T-helper 2 cell treated with Interferon-gamma antibody and Interleukin-4, amounts not matched to agents 5 μg/mL and 100 μg/mL, for 36 hours (primary cell): Measurements from ENCODE around the gene FBXW9.

Experiments used
- DNase-seq: peaks from one replicate; pipeline ENCODE4 v3.0.0; 2021; ENCODE audit warnings: low spot score
- H3K27ac Mint-ChIP-seq: one replicate; pipeline ENCODE4 v1.8.0; 2021; ENCODE audit warnings: mild to moderate bottlenecking, mixed read lengths
- H3K27me3 Mint-ChIP-seq: one replicate; pipeline ENCODE4 v1.8.0; 2021; ENCODE audit warnings: low read depth, mixed read lengths
- H3K36me3 Mint-ChIP-seq: one replicate; pipeline ENCODE4 v1.8.0; 2021; ENCODE audit warnings: low read depth, mixed read lengths
- H3K4me1 Mint-ChIP-seq: one replicate; pipeline ENCODE4 v1.8.0; 2021; ENCODE audit warnings: low read depth, mixed read lengths
- H3K4me3 Mint-ChIP-seq: one replicate; pipeline ENCODE4 v1.8.0; 2022; ENCODE audit warnings: mild to moderate bottlenecking, moderate library complexity, mixed read lengths
- H3K9me3 Mint-ChIP-seq: one replicate; pipeline ENCODE4 v1.8.0; 2021; ENCODE audit warnings: mixed read lengths

Gene FBXW9

DNA sequence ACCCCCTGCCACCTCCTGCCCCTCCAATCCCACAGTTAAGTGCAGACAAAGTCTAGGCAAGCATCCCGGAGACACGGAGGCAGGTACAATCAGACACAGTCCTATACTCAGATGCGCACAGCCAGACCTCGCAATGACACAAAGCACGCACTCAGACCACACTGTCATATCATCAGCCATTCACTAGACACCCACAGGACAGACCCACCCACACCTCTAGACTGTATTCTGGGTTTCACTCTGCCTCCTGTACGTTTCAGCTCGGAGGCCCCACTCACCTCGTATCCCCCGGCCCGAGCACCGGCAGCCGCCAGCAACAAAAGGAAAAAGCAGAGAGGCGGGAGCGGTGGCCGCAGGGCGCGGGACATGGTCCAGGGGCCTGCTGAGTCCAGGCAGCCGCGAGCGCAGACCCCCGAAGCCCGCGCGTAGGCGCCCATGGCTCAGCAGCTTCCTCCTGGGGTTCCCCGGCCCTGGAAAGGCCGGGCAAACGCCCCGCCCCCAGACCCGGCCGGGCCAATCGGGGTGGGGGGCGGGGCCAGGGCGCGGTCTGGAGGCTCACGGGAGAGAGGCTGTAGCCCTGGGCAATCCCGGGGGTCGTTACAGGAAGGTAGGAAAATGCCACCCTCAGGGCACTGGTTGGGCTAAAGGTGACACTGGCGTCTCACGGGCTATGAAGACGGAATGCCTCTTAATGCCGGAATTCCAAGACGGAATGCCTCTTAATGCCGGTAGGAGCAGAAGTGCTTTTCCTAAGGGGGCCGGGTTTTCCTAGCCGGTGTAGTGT, 30.0 kb downstream of the FBXW9 start, which contains the start of the genes MAN2B1 and WDR83:
MAN2B1 (minus strand) TSS at position 478 of the 784 bp plus-strand sequence; CDS start at position 437, 41 bp downstream.
WDR83 (plus strand) TSS at position 543 of the 784 bp plus-strand sequence. CDS start 2,984 bp downstream, outside the sequence.
- peak within 1 kb of the TSS; percentile 99 for H3K4me3 Mint-ChIP-seq
- no peaks in the 10 kb centered on the region for H3K27me3 Mint-ChIP-seq
- H3K36me3 Mint-ChIP-seq = peaks cover 28% of the 10 kb centered on the region
- peak; percentile 84 for DNase-seq
- peak within 1 kb of the TSS; percentile 83 for H3K27ac Mint-ChIP-seq
- no peaks in the 10 kb centered on the region for H3K9me3 Mint-ChIP-seq
- H3K4me1 Mint-ChIP-seq = peaks cover 46% of the 10 kb centered on the region

DNA sequence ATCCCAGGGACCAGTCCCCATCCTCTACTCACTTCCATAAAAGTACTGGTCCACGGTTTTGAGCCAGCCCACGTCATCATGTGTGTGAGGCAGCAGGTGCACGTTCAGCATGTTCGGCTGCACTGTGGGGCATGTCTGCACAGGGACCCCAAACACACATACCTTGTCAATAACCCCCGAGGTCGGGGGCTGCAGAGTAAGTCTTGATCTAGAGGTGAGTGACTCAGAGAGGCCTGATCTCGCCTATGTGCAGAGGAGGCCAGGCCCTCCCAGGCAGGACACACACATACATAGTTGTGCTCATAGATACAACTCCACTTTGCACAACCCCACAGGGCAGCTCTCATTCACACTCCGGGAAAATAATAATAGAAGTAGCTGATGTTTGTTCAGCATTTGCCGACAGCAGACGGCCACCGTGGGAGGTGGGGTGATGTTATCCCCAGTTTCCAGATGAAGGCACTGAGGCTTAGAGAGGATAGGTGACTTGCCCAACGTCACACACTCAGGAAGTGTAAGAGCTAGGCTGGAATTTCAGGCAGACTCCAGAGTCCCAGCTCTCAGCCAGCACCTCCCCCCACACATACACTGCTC, 30.7 kb downstream of the FBXW9 start:
- H3K4me1 Mint-ChIP-seq = peaks cover 46% of the 10 kb centered on the region

DNA sequence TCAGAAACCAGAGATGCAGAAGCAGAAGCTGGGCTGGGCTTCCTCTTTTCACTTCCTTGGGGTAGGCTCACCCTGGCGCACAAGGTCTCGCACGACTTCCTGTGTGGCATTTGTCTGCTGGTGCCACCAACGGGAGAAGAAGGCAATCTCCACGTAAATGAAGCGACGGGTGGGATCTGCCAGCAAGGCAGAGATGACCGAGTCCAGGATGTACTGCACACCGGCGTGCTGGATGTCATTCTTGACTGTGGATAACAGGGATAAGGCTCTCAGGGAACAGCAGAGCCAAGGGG, 31.2 kb downstream of the FBXW9 start:
- peak overlapping the region; percentile 83 for H3K27ac Mint-ChIP-seq
- H3K9me3 Mint-ChIP-seq = no peaks in the 10 kb centered on the region
- peak overlapping the region; percentile 99 for H3K4me3 Mint-ChIP-seq
- H3K36me3 Mint-ChIP-seq = peaks cover 37% of the 10 kb centered on the region
- no peaks in the 10 kb centered on the region for H3K27me3 Mint-ChIP-seq
- DNase-seq = peak; percentile 34
- peaks cover 42% of the 10 kb centered on the region for H3K4me1 Mint-ChIP-seq

More for the DNA sequence above, 30.7 kb downstream of the FBXW9 start:
- peak overlapping the region; percentile 99 for H3K4me3 Mint-ChIP-seq
- H3K27me3 Mint-ChIP-seq = no peaks in the 10 kb centered on the region
- H3K36me3 Mint-ChIP-seq = peaks cover 35% of the 10 kb centered on the region
- no peaks in the 10 kb centered on the region for H3K9me3 Mint-ChIP-seq
- H3K27ac Mint-ChIP-seq = peak overlapping the region; percentile 83
- peak; percentile 23 for DNase-seq

DNA sequence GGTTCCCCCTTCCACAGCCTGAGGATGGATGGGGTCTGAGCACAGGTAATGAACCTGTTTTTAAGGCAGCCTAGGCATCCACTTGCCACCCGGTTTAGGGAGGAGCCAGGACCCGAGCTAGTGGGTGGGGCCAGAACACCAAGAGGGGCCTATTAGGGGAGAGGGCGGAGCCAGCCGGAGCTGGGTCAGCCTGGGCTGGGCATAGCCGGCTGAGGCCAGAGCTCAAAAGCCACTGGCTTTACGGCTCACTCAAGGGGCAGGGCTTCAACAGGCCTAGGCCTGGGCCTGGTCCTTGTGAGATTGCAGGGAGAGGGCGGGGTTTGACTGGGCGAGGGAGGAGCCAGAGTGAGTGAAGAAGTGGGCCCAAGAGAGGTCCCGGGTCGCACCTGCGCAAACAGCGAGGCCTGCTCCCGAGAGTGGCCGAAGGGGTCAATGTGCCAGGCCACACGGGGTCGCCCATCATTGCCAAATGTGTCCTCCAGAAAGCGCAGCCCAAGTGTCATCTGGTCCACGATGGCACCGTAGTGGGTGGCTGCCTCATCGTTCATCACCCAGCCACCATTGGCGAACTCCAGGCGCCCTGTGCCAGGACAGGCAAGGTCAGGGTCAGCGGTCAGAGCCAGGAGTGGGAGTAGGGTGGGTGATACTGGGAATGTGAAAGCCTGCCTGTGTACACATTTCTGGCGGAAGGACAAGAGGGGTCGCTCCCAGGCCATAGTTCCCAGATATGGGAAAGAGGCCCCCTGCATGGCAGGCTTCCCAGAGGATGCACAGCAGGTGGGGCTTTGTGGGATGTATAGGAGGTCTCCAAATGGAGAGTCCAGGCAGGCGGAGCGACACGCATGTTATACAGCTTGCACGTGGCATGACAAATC, 31.8 kb downstream of the FBXW9 start:
- peak overlapping the region; percentile 99 for H3K4me3 Mint-ChIP-seq
- H3K9me3 Mint-ChIP-seq = no peaks in the 10 kb centered on the region
- peaks cover 41% of the 10 kb centered on the region for H3K36me3 Mint-ChIP-seq

DNA sequence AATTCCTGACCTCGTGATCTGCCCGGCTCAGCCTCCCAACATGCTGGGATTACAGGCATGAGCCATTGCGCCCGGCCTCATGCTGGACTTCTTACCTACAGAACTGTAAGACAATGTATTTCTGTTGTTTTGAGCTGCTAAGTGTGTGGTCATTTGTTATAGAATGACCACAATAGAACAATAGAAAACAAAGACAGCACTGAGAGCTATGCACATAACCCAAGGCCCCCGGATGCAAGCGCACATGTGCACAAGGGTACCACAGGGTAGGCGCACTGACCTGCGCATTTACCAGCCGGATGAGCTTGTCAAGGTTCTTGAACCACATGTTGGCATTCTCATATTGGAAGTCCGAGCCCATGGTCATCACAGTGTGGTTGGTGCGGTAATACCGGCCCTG, 35.5 kb downstream of the FBXW9 start:
- Mint-ChIP-seq H3K27ac (no peak overlapping the region), H3K27me3 (no peaks in the 10 kb centered on the region), H3K4me1 (peaks cover 18% of the 10 kb centered on the region), H3K9me3 (no peaks in the 10 kb centered on the region), H3K36me3 (peaks cover 53% of the 10 kb centered on the region), H3K4me3 (no peak overlapping the region)
- no peak for DNase-seq

More for the DNA sequence above, 31.8 kb downstream of the FBXW9 start:
- DNase-seq = no peak
- Mint-ChIP-seq H3K27ac (peak overlapping the region; percentile 15), H3K27me3 (no peaks in the 10 kb centered on the region), H3K4me1 (peaks cover 39% of the 10 kb centered on the region)

DNA sequence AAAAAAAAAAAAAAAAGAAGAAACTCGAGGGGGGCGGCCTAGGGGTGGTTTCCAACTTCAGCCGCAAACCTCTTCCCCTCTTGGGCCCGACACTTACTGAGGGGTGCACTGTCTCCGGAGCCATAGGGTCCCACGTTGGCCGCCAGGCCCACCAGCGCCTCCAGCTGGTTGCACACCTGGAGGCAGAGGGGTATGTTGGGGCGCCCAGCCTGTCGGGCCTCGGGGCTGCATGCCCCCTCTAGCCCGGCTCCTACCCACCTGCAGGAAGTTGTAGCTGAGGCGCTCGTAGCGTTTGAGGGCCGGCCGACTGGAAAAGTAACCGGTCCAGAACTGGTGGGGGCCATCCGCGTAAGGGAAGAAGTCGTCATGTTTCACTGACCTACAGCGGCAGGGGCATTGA, 38.5 kb downstream of the FBXW9 start:
- H3K9me3 Mint-ChIP-seq = no peaks in the 10 kb centered on the region
- H3K27me3 Mint-ChIP-seq = no peaks in the 10 kb centered on the region
- H3K27ac Mint-ChIP-seq = no peak overlapping the region
- no peaks in the 10 kb centered on the region for H3K4me1 Mint-ChIP-seq
- no peak for DNase-seq
- H3K4me3 Mint-ChIP-seq = no peak overlapping the region
- H3K36me3 Mint-ChIP-seq = peaks cover 44% of the 10 kb centered on the region

DNA sequence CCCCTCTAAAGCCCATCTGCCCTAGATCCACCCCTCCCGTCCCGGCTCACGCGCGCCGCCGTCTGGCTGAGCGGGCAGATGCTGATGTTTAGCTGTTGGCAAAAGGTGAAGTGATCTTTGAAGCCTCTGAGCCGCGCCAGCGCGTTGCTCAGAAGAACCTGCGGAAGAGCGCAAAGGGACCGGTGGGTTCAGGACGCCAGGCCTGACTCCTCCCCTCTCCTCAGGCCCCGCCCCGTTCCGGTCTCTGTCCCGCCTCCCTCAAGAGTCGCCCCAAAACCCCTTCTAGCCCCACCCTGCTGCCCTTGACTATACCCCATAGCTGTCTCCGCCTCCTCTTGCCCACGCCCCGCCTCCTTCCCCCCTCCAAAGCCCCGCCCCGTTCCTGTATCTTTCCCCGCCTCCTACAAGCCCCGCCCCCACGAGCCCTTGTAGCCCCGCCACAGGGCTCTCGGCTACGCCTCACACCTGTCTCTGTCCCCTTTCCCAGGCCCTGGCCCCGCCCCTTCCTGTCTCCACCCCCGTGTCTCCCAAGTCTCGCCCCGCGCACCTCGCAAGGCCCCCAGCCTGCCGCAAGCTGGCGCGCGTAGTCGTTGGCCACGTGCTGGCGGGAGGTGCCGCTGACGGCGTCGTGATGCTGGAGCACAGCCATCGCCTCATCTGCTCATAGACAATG, 39.4 kb downstream of the FBXW9 start:
- Mint-ChIP-seq H3K4me1 (no peaks in the 10 kb centered on the region), H3K36me3 (peaks cover 44% of the 10 kb centered on the region), H3K9me3 (no peaks in the 10 kb centered on the region)

DNA sequence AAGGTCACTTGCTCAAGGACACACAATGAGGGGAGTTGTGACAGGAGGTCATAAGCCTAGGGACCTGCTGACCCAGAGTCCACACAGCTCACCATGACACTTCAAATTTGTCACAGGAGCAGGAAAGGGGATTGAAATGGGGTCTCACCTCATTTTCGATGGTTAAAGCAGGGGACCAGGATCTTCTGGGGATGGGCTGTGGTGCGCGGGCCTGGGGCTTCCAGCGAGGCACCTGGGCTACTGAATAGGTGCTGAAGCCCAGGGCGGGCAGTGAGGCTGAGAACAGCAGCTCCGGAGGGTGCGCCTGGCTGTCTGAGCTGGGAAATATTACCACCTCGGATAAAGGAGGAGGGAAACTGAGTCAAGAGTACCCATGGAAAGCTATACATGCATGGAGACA, 40.9 kb downstream of the FBXW9 start:
- Mint-ChIP-seq H3K27me3 (no peaks in the 10 kb centered on the region), H3K27ac (no peak overlapping the region), H3K4me1 (no peaks in the 10 kb centered on the region), H3K4me3 (no peak overlapping the region), H3K36me3 (peaks cover 46% of the 10 kb centered on the region), H3K9me3 (no peaks in the 10 kb centered on the region)
- DNase-seq = no peak

More for the DNA sequence above, 39.4 kb downstream of the FBXW9 start:
- Mint-ChIP-seq H3K4me3 (no peak overlapping the region), H3K27ac (no peak overlapping the region), H3K27me3 (no peaks in the 10 kb centered on the region)
- no peak for DNase-seq

DNA sequence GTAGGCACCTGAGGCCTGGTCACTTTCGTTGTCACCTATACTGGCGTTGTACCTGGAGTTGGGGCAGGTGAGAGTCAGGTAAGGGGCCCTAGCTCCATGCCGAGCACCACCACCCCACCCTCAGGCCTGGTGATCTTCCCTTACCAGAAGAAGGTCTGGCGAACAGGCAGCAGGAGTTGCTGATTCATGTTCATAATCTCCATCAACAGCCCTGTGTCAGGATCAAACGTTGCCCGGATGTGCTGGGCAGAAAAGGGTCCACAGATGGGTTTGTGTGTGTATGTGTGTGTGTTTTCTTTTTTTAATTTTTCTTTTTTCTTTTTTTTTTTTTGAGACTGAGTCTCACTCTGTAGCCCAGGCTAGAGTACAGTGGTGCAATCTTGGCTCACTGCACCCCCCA, 44.2 kb downstream of the FBXW9 start:
- no peak overlapping the region for H3K27ac Mint-ChIP-seq
- no peaks in the 10 kb centered on the region for H3K27me3 Mint-ChIP-seq
- H3K9me3 Mint-ChIP-seq = no peaks in the 10 kb centered on the region
- H3K4me3 Mint-ChIP-seq = no peak overlapping the region
- H3K4me1 Mint-ChIP-seq = no peaks in the 10 kb centered on the region
- no peak for DNase-seq
- peaks cover 40% of the 10 kb centered on the region for H3K36me3 Mint-ChIP-seq

DNA sequence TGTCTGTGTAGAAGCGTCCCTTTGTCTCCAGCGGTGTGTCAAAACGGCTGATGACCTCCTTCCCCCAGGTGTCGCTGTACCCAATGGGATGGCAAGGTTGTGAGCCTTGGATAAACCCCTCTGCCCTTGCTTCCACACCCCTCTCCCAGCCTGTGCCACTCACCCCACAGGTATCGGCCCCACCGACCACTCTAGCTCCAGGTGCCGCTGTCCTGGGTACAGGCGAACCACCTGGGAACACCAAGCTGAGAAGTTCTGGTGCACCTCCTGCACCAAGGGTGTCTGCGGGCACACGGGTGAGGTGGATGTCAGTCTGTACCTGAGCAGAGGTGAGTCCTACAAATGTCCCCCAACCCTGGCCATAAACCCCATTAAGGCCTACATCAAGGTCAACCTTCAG, 46.5 kb downstream of the FBXW9 start:
- DNase-seq = no peak
- Mint-ChIP-seq H3K4me1 (no peaks in the 10 kb centered on the region), H3K36me3 (peaks cover 18% of the 10 kb centered on the region), H3K27me3 (no peaks in the 10 kb centered on the region), H3K9me3 (no peaks in the 10 kb centered on the region), H3K4me3 (no peak overlapping the region), H3K27ac (no peak overlapping the region)

DNA sequence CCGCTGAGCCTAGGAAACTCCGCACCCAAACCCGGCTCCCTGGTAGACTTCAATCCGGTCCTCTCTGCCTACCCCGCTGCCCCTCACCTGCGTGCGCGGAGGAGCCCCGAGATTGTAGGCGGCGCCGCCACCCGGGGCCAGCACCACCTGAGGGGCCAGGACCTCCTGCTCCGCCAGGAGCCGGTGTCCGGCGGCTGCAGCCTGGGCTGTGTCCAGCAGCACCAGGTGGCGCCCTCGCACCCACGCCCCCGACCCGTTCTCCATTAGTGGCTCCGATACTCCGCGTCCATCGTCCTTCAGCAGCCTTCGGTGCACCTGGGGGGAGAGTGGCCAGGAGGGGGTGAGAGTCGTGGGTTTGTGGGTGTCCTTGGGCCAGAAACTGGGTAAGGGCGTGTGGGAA, 48.3 kb downstream of the FBXW9 start:
- no peak overlapping the region for H3K4me3 Mint-ChIP-seq
- H3K36me3 Mint-ChIP-seq = peaks cover 25% of the 10 kb centered on the region
- DNase-seq = no peak
- H3K9me3 Mint-ChIP-seq = no peaks in the 10 kb centered on the region
- H3K27me3 Mint-ChIP-seq = no peaks in the 10 kb centered on the region
- H3K4me1 Mint-ChIP-seq = no peaks in the 10 kb centered on the region
- H3K27ac Mint-ChIP-seq = no peak overlapping the region

DNA sequence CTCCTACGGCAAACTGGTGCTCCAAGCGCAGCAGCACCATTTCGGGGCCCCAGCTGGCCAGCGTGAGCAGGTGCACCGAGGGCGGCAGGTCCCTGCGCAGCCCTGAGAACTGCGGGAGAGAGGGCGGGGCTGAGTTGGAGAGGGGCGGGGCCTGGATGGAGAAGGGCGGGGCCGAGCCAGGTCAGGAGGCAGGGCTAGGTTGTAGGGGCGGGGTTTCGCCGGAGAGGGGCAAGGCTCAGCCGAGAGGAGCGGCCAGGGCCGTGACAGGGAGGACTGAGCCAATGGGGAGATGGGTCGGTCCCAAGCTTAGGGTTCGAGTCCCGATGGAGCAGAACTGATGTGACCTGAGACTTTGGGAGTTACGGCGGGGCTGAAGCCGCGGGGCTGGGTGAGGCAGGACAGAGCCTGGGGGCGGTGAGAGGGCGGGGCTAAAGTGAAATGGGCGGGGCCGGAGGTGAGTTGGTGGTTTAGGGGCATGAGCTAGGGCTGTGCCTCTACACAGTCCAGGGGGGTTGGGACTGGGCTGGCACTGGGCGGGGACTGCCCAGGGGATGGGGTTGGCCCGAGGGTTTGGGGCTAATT, 48.9 kb downstream of the FBXW9 start:
- H3K9me3 Mint-ChIP-seq = no peaks in the 10 kb centered on the region
- no peaks in the 10 kb centered on the region for H3K4me1 Mint-ChIP-seq
- DNase-seq = no peak
- no peak overlapping the region for H3K4me3 Mint-ChIP-seq
- H3K27me3 Mint-ChIP-seq = no peaks in the 10 kb centered on the region
- H3K36me3 Mint-ChIP-seq = peaks cover 25% of the 10 kb centered on the region
- peak overlapping the region; percentile 36 for H3K27ac Mint-ChIP-seq

DNA sequence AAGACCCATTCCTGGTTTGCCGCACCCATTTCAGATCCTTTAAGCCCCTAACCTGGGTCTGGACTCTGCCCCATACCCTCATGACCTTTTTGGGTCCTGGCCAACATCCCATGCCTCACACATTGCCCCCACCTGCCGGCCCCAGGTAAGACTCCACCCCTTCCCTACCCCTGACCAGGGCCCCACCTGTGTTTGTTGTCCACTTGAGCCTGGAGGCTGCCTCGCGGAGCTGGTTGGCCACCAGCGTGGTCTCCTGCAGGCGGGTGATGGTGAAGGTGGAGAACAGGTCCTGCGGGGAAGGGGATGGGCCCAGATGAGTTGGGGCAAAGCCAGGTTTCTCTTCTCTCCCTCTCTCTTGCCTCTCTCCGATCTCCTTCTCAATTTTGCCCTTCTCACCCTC, 49.4 kb downstream of the FBXW9 start:
- no peak for DNase-seq
- Mint-ChIP-seq H3K9me3 (no peaks in the 10 kb centered on the region), H3K27me3 (no peaks in the 10 kb centered on the region), H3K4me1 (no peaks in the 10 kb centered on the region), H3K27ac (no peak overlapping the region), H3K4me3 (no peak overlapping the region), H3K36me3 (peaks cover 25% of the 10 kb centered on the region)
